Endodermal cell (in vitro differentiated cells): ENCODE results near the gene ELOVL3. TPM values are rescaled to one million over a fixed set of nuclear protein-coding genes. Genes with fewer than 3 reads are reported as not detected.
"Not testable (repeated sequence)": the region's sequence is repeated elsewhere in the genome, so short reads cannot be mapped to it uniquely, and the experiment has no call there.

Experiments
- DNase-seq: peaks from one replicate; pipeline ENCODE4 v3.0.0-alpha.2; 2017
- H3K27ac ChIP-seq: 2 replicates; pipeline ENCODE4 v1.5.1; 2013; ENCODE audit warnings: mild to moderate bottlenecking, low read depth, low read length, moderate library complexity
- H3K27me3 ChIP-seq: 2 replicates; pipeline ENCODE4 v1.6.1; 2013; ENCODE audit warnings: mild to moderate bottlenecking, low read length, moderate library complexity; ENCODE audit not compliant: insufficient read depth, control insufficient read depth, poor library complexity, severe bottlenecking
- H3K36me3 ChIP-seq: 2 replicates; pipeline ENCODE4 v1.7.0; 2013; ENCODE audit warnings: mild to moderate bottlenecking, low read length, moderate library complexity; ENCODE audit not compliant: control insufficient read depth, insufficient read depth
- H3K4me1 ChIP-seq: one replicate; pipeline ENCODE4 v1.7.0; 2013; ENCODE audit warnings: low read length; ENCODE audit not compliant: control insufficient read depth, insufficient read depth
- H3K4me3 ChIP-seq: 2 replicates; pipeline ENCODE4 v1.5.1; 2013; ENCODE audit warnings: mild to moderate bottlenecking, low read length, moderate library complexity
- H3K9ac ChIP-seq: 2 replicates; pipeline ENCODE4 v1.6.1; 2013; ENCODE audit warnings: mild to moderate bottlenecking, low read length, moderate library complexity; ENCODE audit not compliant: poor library complexity, severe bottlenecking; ENCODE audit errors: extremely low read depth
- H3K9me3 ChIP-seq: 2 replicates; pipeline ENCODE4 v1.6.1; 2013; ENCODE audit warnings: mild to moderate bottlenecking, low read length, moderate library complexity; ENCODE audit not compliant: control insufficient read depth
- H3K27ac Mint-ChIP-seq: 2 replicates; pipeline ENCODE4 v1.8.0; 2020; ENCODE audit warnings: mixed read lengths
- H3K27me3 Mint-ChIP-seq: 2 replicates; pipeline ENCODE4 v1.8.0; 2021; ENCODE audit warnings: mild to moderate bottlenecking, mixed read lengths; ENCODE audit not compliant: insufficient read depth
- H3K36me3 Mint-ChIP-seq: 2 replicates; pipeline ENCODE4 v1.8.0; 2020; ENCODE audit warnings: low read depth, mixed read lengths
- H3K4me1 Mint-ChIP-seq: 2 replicates; pipeline ENCODE4 v1.8.0; 2020; ENCODE audit warnings: mixed read lengths
- H3K4me3 Mint-ChIP-seq: 2 replicates; pipeline ENCODE4 v1.8.0; 2020; ENCODE audit warnings: mild to moderate bottlenecking, moderate library complexity, mixed read lengths
- H3K9me3 Mint-ChIP-seq: 2 replicates; pipeline ENCODE4 v1.8.0; 2020; ENCODE audit warnings: mild to moderate bottlenecking, mixed read lengths
- CTCF ChIP-seq: fragments of 200-600 bp; sonication (generic); conservative IDR thresholded peaks from 2 replicates; pipeline ENCODE4 v1.5.0; 2021; ENCODE audit warnings: antibody characterized with exemption, mild to moderate bottlenecking
- WGBS, 2 experiments: methylation state at CpG; one replicate each; pipeline versions ENCODE4 v1.1.5 to v1.1.7; 2013; ENCODE audit warnings: missing lambda C conversion rate in 2 of 2, mixed read lengths in 1 of 2; ENCODE audit not compliant: insufficient coverage in 1 of 2, insufficient read length in 1 of 2; 5-methylcytosine and 5-hydroxymethylcytosine counted together
- total RNA-seq, 2 donors: library from RNA; stranded (reverse); fragmentation: NEBNext Ultra II Directional in 1 of 2; extraction: Animal tissue kit (Norgen Biotek cat#: 25700) in 1 of 2; gene quantifications; 2 replicates in 1 of 2; 3 replicates in 1 of 2; pipeline ENCODE4 v1.2.1, GENCODE V29; 2021

Gene ELOVL3
- total RNA-seq, 2 donors from 2014 or later, result not detected

GRCh38 chr10:102185811-102186527 lies 40.1 kb upstream of the ELOVL3 start:
- Mint-ChIP-seq H3K4me1 (no peaks in the 10 kb centered on the region), H3K27ac (no peak overlapping the region), H3K9me3 (peaks cover 55% of the 10 kb centered on the region), H3K4me3 (no peak overlapping the region), H3K27me3 (peaks cover 12% of the 10 kb centered on the region), H3K36me3 (no peaks in the 10 kb centered on the region)
- H3K9me3 ChIP-seq, result peaks cover 19% of the 10 kb centered on the region
- WGBS, 2 experiments, result 87 to 89% methylated on average over 13 to 15 of the region's 15 CpGs
- no peak overlapping the region for H3K9ac ChIP-seq
- no peaks in the 10 kb centered on the region for H3K27me3 ChIP-seq
- H3K36me3 ChIP-seq, result no peaks in the 10 kb centered on the region
- no peak overlapping the region for H3K27ac ChIP-seq
- no peaks in the 10 kb centered on the region for H3K4me1 ChIP-seq
- TF ChIP-seq CTCF, result no peak
- DNase-seq, result no peak
- H3K4me3 ChIP-seq, result no peak overlapping the region

DNA sequence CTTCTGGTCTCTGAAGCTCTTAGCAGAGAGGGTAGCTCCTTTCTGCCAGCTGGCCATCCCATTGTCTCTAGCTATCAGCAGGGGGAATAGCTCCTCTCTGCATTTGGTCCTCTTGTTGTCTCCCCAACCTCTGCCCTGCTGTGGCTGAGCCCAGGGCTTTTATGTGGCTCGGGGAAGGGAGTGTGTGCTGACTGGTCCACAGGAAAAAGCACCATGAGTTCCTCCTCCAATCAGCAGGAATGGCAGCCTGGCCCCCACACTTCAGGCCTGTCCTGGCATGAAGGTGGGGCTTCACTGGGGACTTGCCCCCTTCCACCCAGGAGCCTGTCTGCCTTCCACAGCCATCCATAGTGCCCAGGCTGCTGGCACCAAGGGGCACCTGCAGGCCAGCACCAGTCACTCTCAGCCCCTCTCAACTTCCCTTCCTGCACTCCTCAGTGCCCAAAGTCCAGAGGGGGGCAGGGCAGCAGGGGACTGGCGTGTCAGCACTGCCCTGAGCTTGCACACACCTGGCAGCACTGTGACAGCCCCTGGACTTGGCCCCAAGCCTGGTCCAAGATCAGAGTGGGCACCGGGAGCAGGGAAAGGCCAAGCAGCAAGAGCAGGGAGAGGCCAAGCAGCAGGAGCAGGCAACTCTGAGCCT lies 37.7 kb upstream of the ELOVL3 start:
- Histone ChIP-seq H3K27ac (no peak overlapping the region), H3K36me3 (no peaks in the 10 kb centered on the region), H3K9me3 (peaks cover 34% of the 10 kb centered on the region), H3K27me3 (no peaks in the 10 kb centered on the region), H3K4me3 (no peak overlapping the region), H3K4me1 (no peaks in the 10 kb centered on the region), H3K9ac (no peak overlapping the region)
- Mint-ChIP-seq H3K4me1 (no peaks in the 10 kb centered on the region), H3K27me3 (peaks cover 23% of the 10 kb centered on the region), H3K27ac (no peak overlapping the region), H3K4me3 (no peak overlapping the region), H3K36me3 (peaks cover 3% of the 10 kb centered on the region), H3K9me3 (peaks cover 73% of the 10 kb centered on the region)
- DNase-seq, result no peak
- TF ChIP-seq CTCF, result no peak
- WGBS, 2 experiments, result 67 to 69% methylated on average over 3 of the region's 3 CpGs

DNA sequence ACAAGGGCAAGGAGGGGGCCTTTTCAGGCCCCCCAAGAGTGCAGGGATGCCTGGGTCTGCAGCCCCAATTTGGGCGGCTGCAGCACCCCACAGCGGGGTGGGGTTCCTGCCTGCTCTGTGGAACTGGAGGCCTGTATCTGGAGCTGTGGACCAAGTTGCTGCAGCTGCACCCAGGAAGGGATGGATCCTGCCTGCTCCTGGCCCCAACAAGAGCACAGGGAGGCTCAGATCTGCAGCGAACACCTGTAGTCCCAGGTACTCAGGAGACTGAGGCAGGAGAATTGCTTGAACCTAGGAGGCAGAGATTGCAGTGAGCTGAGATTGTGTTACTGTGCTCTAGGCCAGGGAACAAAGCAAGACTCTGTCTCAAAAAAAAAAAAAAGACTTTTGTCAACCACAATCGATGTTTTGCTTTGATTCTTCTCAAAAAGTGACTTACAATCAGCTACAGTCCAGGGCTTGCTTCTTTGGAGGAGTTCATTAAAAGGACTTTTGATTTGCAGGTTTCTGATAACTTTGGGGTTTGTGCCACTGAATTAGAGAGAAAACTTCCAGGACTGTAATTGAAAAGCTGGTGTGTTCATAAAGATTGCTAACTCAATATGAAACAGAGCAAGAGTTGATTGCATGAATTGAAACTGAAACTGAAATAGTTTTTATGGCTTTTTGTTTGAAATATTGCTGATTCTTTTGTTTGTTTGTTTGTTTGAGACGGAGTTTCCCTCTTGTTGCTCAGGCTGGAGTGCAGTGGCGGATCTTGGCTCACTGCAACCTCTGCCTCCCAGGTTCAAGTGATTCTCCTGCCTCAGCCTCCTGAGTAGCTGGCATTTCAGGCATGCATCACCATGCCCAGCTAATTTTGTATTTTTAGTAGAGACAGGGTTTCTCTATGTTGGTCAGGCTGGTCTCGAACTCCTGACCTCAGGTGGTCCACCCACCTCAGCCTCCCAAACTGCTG lies 36.9 kb upstream of the ELOVL3 start:
- Mint-ChIP-seq H3K9me3 (peaks cover 66% of the 10 kb centered on the region), H3K27me3 (peaks cover 23% of the 10 kb centered on the region)
- DNase-seq, H3K36me3 ChIP-seq, H3K9ac ChIP-seq, H3K27ac Mint-ChIP-seq, H3K4me1 Mint-ChIP-seq, H3K4me3 ChIP-seq, H3K4me1 ChIP-seq, H3K27me3 ChIP-seq, H3K27ac ChIP-seq, H3K36me3 Mint-ChIP-seq, H3K4me3 Mint-ChIP-seq: not testable (repeated sequence)
- H3K9me3 ChIP-seq, result peaks cover 34% of the 10 kb centered on the region
- WGBS, 2 experiments, result 89 to 94% methylated on average over 5 to 7 of the region's 7 CpGs
